Lower lobe of right lung (tissue), 2 donors: ENCODE measurements around the gene D2HGDH. TPM values are rescaled to one million over a fixed set of nuclear protein-coding genes. Genes with fewer than 3 reads are reported as not detected.
"Not testable (repeated sequence)": the region's sequence is repeated elsewhere in the genome, so short reads cannot be mapped to it uniquely, and the experiment has no call there.

Source experiments
- ATAC-seq, 2 donors: fragments of 200-7000 bp; cut with Tn5 transposase; one replicate each; pipeline ENCODE4 v1.9.1; 2020 to 2022; ENCODE audit warnings: mild to moderate bottlenecking in 2 of 2, moderate library complexity in 2 of 2
- DNase-seq: peaks from one replicate; pipeline ENCODE4 v3.0.0-alpha.2; 2020
- H3K27ac ChIP-seq: fragments of 200-600 bp; one replicate; pipeline ENCODE4 v1.8.0; 2022
- H3K27me3 ChIP-seq: fragments of 200-600 bp; one replicate; pipeline ENCODE4 v1.8.0; 2022; ENCODE audit warnings: low read depth
- H3K36me3 ChIP-seq: fragments of 200-600 bp; one replicate; pipeline ENCODE4 v1.8.0; 2022; ENCODE audit warnings: mild to moderate bottlenecking
- H3K4me1 ChIP-seq: fragments of 200-600 bp; one replicate; pipeline ENCODE4 v1.8.0; 2022
- H3K4me3 ChIP-seq: fragments of 200-600 bp; one replicate; pipeline ENCODE4 v1.8.0; 2022; ENCODE audit warnings: mild to moderate bottlenecking
- H3K9me3 ChIP-seq: fragments of 200-600 bp; one replicate; pipeline ENCODE4 v1.8.0; 2022
- CTCF ChIP-seq: fragments of 200-600 bp; IDR thresholded peaks from one replicate; pipeline ENCODE4 v1.8.0; 2022; ENCODE audit warnings: antibody characterized with exemption, mild to moderate bottlenecking
- intact Hi-C: fragments of 100-400 bp; cut with DNase I; formaldehyde crosslinking; loops from one replicate; pipeline ENCODE4 v1.11.0; 2022
- total RNA-seq: library from RNA; stranded (reverse); fragmentation: NEBNext Ultra II Directional; extraction: Animal tissue kit (Norgen Biotek cat#: 25700); gene quantifications from one replicate; pipeline ENCODE4 v1.2.1, GENCODE V29; 2021
- donor health status: DM: no; HTN: yes; CAD: no; lungs with severe emphysema.

The D2HGDH gene
- total RNA-seq, 1 donor from 2014 or later: 29.4 TPM

- ATAC-seq (no peak), DNase-seq (no peak)
- H3K36me3 ChIP-seq: no peaks in the 10 kb centered on the region
- peaks cover 8% of the 10 kb centered on the region for H3K4me1 ChIP-seq
- H3K27me3 ChIP-seq: peaks cover 28% of the 10 kb centered on the region
- intact Hi-C loops: no loop called here
- H3K9me3 ChIP-seq: no peaks in the 10 kb centered on the region
- no peak overlapping the region for H3K4me3 ChIP-seq
- H3K27ac ChIP-seq: no peak overlapping the region
- TF ChIP-seq CTCF: no peak
Measured at GRCh38 chr2:241815477-241816430, 81.3 kb downstream of the D2HGDH start.

GRCh38 chr2:241816431-241817121 lies 82.1 kb downstream of the D2HGDH start:
- H3K27ac ChIP-seq: no peak overlapping the region
- H3K36me3 ChIP-seq: no peaks in the 10 kb centered on the region
- H3K4me1 ChIP-seq: peaks cover 8% of the 10 kb centered on the region
- intact Hi-C loops: no loop called here
- peaks cover 36% of the 10 kb centered on the region for H3K27me3 ChIP-seq
- DNase-seq (peak; percentile 38), ATAC-seq (no peak)
- H3K9me3 ChIP-seq: no peaks in the 10 kb centered on the region
- TF ChIP-seq CTCF: no peak
- no peak overlapping the region for H3K4me3 ChIP-seq

GRCh38 chr2:241817126-241817820 lies 82.8 kb downstream of the D2HGDH start:
- no peaks in the 10 kb centered on the region for H3K36me3 ChIP-seq
- no peak overlapping the region for H3K27ac ChIP-seq
- H3K9me3 ChIP-seq: no peaks in the 10 kb centered on the region
- H3K27me3 ChIP-seq: peaks cover 32% of the 10 kb centered on the region
- H3K4me3 ChIP-seq: no peak overlapping the region
- peaks cover 8% of the 10 kb centered on the region for H3K4me1 ChIP-seq
- intact Hi-C loops: no loop called here
- no peak for TF ChIP-seq CTCF
- DNase-seq (peak; percentile 37), ATAC-seq (no peak)

- ATAC-seq, H3K4me3 ChIP-seq, H3K9me3 ChIP-seq, intact Hi-C loops, H3K27ac ChIP-seq, DNase-seq, H3K4me1 ChIP-seq, H3K36me3 ChIP-seq: not testable (repeated sequence)
- peaks cover 32% of the 10 kb centered on the region for H3K27me3 ChIP-seq
Measured at GRCh38 chr2:241817821-241818215, 83.4 kb downstream of the D2HGDH start.

Other genes with a start within 250 kb of the D2HGDH start
- 125 TPM for gene STK25, start 226.0 kb upstream of the D2HGDH start, total RNA-seq
- gene BOK, start 175.9 kb upstream of the D2HGDH start, total RNA-seq: 44.2 TPM
- gene THAP4, start 97.5 kb upstream of the D2HGDH start, total RNA-seq: 39.8 TPM
- gene ATG4B, start 96.9 kb upstream of the D2HGDH start, total RNA-seq: 62.7 TPM
- gene DTYMK, start 47.8 kb upstream of the D2HGDH start, total RNA-seq: 17.3 TPM
- 36.5 TPM for gene ING5, start 32.6 kb upstream of the D2HGDH start, total RNA-seq
- not detected for gene GAL3ST2, start 42.2 kb downstream of the D2HGDH start, total RNA-seq
- not detected for gene NEU4, start 74.6 kb downstream of the D2HGDH start, total RNA-seq
- 1.4 TPM for gene PDCD1, start 124.3 kb downstream of the D2HGDH start, total RNA-seq
- gene RTP5, start 135.1 kb downstream of the D2HGDH start, total RNA-seq: not detected